GM20000 (cell line): ENCODE results near the gene ARID5A.
A peak's percentile ranks its signal among the peaks of the same experiment; 100 is the strongest.

Experiments used
- DNase-seq: peaks from one replicate; pipeline ENCODE4 v3.0.0; 2012; ENCODE audit warnings: low spot score
- TF ChIP-seq, protein P1 (sequence below): IDR thresholded peaks from 2 replicates; pipeline ENCODE4 v1.5.1; 2012; ENCODE audit warnings: mild to moderate bottlenecking, control low read depth; ENCODE audit errors: extremely low read depth, missing control alignments

ARID5A gene

DNA sequence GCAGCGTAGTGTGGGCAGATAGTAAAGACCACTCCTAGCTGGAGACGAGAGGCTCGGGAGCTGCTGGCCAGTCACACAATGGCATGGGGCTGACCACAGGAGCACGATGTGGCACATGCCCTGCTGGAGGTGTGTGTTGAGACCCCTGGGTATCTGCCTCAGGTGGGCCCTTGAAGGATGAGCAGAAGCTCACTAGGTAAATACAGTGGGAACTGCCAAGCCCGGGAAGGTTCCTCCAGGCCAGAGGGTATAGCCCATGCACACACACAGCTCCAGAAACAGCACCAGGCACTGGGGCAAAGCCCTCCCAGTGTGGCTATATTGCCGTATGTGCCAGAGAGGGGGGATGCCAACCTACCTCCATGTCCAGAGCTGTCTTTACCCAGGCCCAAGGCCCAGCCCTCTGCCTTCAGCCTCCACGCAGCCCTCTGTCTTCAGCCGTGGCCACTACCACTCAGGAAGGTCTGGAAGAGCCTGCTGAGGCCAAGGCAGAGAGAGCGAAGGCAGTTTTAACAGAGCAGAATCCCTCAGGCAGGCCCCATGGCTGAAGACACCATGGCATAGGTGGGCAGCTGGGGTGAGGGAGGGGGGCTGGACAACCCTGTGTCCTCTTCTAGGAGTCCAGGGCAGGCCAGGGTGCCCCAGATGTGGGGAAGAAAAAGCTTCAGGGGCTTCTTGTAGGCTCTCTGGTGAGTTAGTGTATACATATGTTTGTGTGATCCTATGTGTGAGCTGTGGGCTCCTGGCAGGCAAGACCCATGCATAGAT, 7.0 kb upstream of the ARID5A start:
- no peak for DNase-seq
- TF ChIP-seq, protein P1, sequence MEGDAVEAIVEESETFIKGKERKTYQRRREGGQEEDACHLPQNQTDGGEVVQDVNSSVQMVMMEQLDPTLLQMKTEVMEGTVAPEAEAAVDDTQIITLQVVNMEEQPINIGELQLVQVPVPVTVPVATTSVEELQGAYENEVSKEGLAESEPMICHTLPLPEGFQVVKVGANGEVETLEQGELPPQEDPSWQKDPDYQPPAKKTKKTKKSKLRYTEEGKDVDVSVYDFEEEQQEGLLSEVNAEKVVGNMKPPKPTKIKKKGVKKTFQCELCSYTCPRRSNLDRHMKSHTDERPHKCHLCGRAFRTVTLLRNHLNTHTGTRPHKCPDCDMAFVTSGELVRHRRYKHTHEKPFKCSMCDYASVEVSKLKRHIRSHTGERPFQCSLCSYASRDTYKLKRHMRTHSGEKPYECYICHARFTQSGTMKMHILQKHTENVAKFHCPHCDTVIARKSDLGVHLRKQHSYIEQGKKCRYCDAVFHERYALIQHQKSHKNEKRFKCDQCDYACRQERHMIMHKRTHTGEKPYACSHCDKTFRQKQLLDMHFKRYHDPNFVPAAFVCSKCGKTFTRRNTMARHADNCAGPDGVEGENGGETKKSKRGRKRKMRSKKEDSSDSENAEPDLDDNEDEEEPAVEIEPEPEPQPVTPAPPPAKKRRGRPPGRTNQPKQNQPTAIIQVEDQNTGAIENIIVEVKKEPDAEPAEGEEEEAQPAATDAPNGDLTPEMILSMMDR = no peak

GRCh38 chr2:96530144-96530430, 6.5 kb upstream of the ARID5A start:
- DNase-seq = no peak
- TF ChIP-seq, protein P1 = no peak

DNA sequence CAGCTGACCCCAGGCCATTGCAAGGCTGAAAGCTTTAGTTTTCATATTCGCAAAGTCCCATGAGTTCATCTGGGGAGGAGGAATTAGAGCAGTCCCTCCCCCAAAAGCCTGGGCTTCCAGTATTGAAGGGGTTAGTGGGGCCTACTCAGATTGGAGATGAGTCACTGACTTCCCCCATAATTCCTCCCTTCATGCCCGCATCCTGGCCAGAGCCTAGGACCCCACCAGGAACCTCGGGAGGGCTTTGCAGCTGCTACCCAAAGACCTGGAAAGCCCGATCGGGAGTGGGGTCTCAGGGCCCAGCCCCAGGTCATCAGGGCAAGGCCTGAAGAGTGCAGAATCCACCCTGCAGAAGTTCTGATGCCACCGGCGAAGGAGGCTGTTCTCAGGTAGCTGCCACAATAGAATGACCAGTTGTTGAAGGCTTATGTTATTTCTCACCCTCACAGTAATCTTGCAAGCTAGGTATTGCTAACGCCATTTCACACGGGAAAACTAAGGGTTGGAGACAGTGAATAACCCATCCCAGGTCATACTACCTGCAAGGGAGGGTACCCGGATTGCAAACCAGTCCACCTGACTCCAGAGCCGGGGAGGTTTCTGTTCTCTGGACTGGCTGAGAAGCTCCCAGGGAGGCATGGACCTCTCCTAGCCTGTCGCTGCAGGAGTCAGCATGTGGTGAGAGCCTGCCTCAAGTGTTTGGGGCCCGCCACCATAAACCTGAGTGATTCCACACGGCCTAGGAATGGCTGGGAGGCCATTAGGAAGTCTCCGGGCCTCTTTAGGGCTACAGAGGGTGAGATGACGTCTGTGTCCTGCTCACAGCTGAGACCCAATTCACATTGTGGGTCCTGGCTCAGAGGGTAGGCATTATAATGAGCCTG, 5.8 kb upstream of the ARID5A start:
- no peak for DNase-seq
- TF ChIP-seq, protein P1 = no peak

DNA sequence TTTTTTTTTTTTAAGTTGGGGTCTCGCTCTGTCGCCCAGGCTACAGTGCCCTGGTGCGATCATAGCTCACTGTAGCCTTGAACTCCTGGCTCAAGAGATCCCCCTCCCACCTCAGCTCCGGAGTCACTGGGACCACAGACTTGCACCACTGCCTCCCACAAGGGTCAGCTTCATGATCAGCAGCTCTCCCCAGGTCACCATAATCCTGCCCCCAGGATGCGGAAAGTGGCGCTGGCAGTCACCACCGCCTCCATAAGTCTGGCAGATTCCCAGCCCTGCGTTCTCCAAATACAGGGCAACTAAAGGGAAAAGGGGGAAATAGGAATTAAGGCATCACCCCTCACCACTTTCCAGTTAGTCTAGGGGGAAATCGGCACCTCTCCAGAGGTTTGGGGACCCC, 5.2 kb upstream of the ARID5A start:
- TF ChIP-seq, protein P1 = no peak

DNA sequence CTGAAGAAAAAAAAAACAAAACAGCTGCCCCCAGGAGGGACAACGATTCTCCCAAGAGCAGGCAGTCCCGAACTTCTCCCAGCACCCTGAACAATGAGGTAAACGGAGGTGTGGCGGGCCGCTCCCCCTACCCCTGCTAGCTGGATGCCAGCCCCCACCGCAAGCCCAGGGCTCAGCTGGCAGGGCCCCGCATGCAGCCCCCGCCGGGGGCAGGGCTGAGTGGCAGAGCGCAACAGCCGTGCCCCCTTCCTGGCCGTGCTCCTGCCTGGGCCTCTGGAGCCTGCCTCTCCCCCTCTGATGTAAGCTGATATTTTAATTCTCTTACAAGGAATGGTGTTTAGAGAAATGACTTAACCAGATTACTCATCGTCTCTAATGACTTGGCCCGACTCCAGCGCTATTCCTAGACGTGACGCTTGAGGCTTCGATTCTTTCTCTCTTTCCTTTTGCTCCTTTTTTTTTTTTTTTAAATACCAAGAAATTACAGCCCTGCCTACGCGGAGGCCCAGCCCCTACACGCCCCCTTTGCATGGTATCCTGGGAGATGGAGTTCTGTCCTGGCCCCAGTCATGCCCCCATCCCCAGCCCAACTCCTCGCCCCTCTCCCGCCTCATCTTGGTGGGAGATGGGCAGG, 4.6 kb upstream of the ARID5A start:
- TF ChIP-seq, protein P1 = no peak
- peak; percentile 86 for DNase-seq

More for the DNA sequence above, 5.2 kb upstream of the ARID5A start:
- no peak for DNase-seq

GRCh38 chr2:96532641-96533291, 3.8 kb upstream of the ARID5A start:
- TF ChIP-seq, protein P1 = no peak
- no peak for DNase-seq
